ELF-1 (cell line): ENCODE data around the gene PPP1R13B.

Experiments
- DNase-seq: peaks from one replicate; pipeline ENCODE4 v3.0.0-alpha.2; 2016; ENCODE audit warnings: low read depth, low spot score

The PPP1R13B gene

DNA sequence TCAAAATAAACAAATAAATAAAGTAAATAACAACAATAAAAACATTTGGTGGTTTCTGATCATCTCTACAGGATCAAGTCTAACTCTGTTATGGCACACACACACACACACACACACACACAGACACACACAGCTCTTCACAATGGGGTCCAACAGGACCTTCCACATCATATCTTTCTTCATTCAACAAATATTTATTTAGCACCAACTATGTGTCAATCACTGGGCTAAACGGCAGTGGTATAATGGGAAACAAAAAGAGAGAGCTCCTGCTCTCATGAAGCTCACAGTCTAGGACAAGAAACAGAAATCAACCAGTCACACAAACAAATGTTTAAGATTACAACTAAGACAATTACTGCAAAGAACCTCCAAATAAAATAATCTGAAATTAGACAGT is 9.3 kb downstream of the PPP1R13B start:
- DNase-seq = no peak

- DNase-seq = no peak
Measured at GRCh38 chr14:103836976-103837725, 10.2 kb downstream of the PPP1R13B start.

GRCh38 chr14:103834956-103835355 is 12.4 kb downstream of the PPP1R13B start:
- no peak for DNase-seq

- DNase-seq = no peak
Measured at GRCh38 chr14:103833711-103834110, 13.7 kb downstream of the PPP1R13B start.

GRCh38 chr14:103832046-103832445 is 15.3 kb downstream of the PPP1R13B start:
- no peak for DNase-seq

GRCh38 chr14:103830511-103831270 is 16.7 kb downstream of the PPP1R13B start:
- no peak for DNase-seq

DNA sequence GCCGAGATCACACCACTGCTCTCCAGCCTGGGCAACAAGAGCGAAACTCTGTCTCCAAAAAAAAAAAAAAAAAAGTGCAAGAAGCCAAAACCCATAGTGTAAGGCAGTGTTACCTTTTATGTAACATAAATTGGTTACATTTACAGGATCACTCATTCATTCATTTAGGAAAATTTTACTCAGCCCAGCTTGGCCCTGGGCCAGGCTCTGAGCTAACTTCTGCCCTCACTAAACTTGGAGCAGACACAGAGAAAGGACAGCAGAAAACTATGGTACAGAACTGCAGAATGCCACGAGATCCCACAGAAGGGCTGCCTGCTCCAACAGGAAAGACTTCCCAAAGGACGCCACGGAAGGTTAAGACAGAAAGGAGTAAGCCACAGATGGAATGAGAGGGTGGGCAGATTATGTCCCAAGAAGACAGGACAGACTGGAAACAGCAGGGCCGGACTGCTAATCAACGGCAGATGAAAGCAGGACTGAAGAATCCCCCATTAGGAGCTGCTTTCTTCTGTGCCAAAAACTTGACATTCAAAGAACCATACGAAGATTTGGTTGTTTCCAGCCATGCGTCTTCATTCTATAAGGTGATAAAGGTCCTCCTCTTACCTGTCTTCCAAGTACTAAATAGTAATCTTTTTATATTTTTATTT is 18.9 kb downstream of the PPP1R13B start:
- DNase-seq = no peak

- DNase-seq = no peak
Measured at GRCh38 chr14:103825101-103825500, 22.3 kb downstream of the PPP1R13B start.

- no peak for DNase-seq
Measured at GRCh38 chr14:103820908-103821307, 26.5 kb downstream of the PPP1R13B start.

DNA sequence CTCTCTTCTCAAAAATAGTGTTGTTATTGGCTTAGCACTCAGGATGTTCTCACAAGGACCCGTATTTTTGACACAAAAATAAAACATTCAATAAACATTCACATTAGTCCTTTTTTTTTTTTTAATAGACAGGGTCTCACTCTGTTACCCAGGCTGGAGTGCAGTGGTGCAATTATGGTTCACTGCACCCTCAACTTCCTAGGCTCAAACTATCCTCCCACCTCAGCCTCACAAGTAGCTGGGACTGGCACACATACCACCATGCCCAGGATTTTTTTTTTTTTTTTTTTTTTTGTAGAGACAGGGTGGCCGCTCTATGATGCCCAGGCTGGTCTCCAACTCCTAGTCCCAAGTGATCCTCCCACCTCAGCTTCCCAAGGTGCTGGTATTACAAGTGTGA is 27.0 kb downstream of the PPP1R13B start:
- no peak for DNase-seq

- DNase-seq = peak; percentile 85
Measured at GRCh38 chr14:103819503-103820307, 27.7 kb downstream of the PPP1R13B start.

DNA sequence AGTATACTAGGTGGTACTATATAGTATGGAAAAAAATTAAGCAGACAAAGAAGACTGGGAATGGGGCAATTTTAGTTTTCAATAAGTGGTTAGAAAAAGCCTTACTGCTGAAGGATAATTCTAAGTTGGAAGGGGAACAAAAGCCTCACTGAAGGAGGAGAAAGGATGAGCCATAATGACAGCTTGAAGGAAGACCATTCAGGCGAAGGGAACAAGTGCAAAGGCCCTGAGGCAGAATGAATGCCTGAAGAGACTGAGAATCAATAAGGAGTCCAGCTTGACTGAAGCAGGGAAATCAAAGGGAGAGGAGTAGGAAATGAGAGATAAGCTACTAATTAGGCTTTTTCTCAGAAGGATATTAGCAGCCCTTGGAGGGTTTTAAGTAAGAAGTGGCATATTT is 28.5 kb downstream of the PPP1R13B start:
- DNase-seq = no peak

- no peak for DNase-seq
Measured at GRCh38 chr14:103818422-103818821, 29.0 kb downstream of the PPP1R13B start.

DNA sequence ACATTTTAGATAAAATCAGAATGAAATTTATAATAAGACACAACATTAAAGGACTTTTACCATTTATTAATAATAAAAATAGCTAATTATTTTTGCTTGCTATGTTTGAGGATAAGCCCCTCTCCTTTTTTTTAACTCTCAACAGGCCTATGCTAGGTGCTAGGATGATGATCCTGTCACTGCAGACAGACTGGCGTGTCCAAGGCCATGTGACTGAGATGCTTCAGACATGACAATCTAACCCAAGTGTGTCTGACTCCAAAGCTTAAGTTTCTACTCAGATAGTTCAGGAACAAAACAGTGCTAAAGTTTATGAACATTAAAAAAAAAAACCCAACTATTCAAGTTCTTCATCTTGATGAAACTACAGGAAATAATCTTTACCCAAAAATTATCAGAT is 29.8 kb downstream of the PPP1R13B start:
- DNase-seq = no peak

DNA sequence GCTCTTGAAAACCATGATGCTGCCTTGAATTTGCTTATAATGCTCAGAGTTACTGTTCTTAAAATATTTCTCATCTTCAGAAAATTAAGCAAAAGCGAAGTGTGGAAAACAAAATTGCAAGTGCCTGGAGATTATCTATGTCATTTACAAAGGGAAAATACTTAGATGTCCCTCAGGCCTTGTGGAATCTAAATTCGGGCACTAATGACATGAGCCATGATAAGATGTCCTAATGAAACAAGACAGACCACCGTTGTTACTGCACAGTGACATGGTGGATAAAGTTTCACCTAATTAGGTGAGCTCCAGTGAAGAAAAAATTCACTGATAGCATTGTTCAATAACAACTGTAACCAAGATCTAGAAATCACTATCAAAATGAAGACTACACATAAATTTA is 30.4 kb downstream of the PPP1R13B start:
- DNase-seq = no peak

GRCh38 chr14:103815253-103815652 is 32.1 kb downstream of the PPP1R13B start:
- no peak for DNase-seq

GRCh38 chr14:103811189-103811588 is 36.2 kb downstream of the PPP1R13B start:
- DNase-seq = no peak

GRCh38 chr14:103808403-103809001 is 38.9 kb downstream of the PPP1R13B start:
- DNase-seq = peak; percentile 76

DNA sequence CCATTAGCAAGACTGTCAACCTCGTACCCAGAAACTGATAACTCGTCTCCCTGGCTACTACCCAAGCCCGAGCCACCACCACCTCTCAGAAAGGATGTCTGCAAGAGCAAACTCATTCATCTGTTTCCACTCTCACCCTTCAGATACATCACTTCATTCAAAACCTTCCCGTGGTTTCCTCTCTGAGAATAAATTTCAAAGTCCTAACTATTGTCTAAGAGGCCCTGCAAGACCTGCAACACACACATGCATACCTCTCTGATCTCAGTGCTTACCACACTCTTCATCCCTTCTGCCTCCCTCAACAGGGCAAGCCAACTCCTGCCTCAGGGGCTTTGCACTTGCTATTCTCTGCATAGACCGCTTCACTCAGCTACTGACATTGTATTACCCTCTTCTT is 40.6 kb downstream of the PPP1R13B start:
- DNase-seq = no peak

- DNase-seq = no peak
Measured at GRCh38 chr14:103805708-103806107, 41.7 kb downstream of the PPP1R13B start.

DNA sequence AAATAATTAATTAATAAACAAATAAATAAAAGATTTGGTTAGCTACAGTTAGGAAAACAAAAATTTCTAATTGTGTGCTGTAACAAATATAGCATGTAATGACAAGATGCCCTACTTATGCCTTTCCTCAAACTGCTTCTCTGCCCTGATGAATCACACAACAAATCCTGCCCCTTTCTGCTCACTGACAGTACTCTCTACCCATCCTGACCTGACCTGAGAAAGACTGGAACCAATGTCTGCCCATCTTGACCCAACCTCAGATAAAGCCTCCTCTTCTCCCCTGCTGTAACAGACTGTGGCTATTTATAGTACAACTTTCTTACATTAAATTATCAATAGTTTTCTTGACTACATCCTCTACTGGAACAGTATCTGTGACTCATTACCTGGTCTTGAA is 43.7 kb downstream of the PPP1R13B start:
- no peak for DNase-seq
